HCT116 (cell line): ENCODE results near the gene HEXA. TPM values are rescaled to one million over a fixed set of nuclear protein-coding genes. Genes with fewer than 3 reads are reported as not detected.

Experiments
- ATAC-seq: fragments of 200-7000 bp; cut with Tn5 transposase; 2 replicates; pipeline ENCODE4 v1.9.1; 2020; ENCODE audit warnings: mild to moderate bottlenecking, moderate library complexity
- BruUV-seq: library from RNA; stranded (reverse); fragments of 400-500 nt; replicated peaks from 2 replicates; lab custom pipeline; 2021; lab: Mats Ljungman, UMichigan
- CTCF ChIA-PET: fragments of 300-600 bp; sonication (Branson Sonifier 250); formaldehyde crosslinking; loops from one replicate; lab custom pipeline; 2021; ENCODE audit warnings: antibody characterized with exemption; lab: Charles Lee
- POLR2A ChIA-PET: fragments of 300-600, 350-600 bp; sonication (Branson Sonifier 250); formaldehyde crosslinking; loops from one replicate; lab custom pipeline; 2021; ENCODE audit warnings: antibody characterized with exemption; lab: Charles Lee
- RAD21 ChIA-PET, 2 experiments: fragments of 300-600 bp; sonication (Branson Sonifier 250); formaldehyde crosslinking; loops; one replicate each; lab custom pipeline; 2023; ENCODE audit warnings: low total read pairs in 2 of 2; ENCODE audit not compliant: uncharacterized antibody in 2 of 2, unreplicated experiment in 2 of 2, low non-redundant PET in 1 of 2; lab: Charles Lee
- DNase-seq: peaks from one replicate; pipeline ENCODE4 v3.0.0-alpha.2; 2010; ENCODE audit warnings: low read depth, low spot score
- H2AFZ ChIP-seq: fragments of 200-600 bp; shearing (Covaris generic), sonication (generic); 2 replicates; pipeline ENCODE4 v1.6.1; 2017; ENCODE audit warnings: low read depth, mixed run types, mixed read lengths, antibody characterized with exemption, low read length; ENCODE audit not compliant: poor library complexity, severe bottlenecking
- H3K27ac ChIP-seq: 2 replicates; pipeline ENCODE4 v1.5.1; 2012; ENCODE audit warnings: low read depth, low read length
- H3K27me3 ChIP-seq: fragments of 200-600 bp; sonication (generic); 2 replicates; pipeline ENCODE4 v1.6.1; 2016; ENCODE audit warnings: mixed run types, low read length, mixed read lengths; ENCODE audit not compliant: insufficient read depth
- H3K36me3 ChIP-seq, 2 experiments: fragments of 200-500 bp in 1 of 2; fragments of 200-600 bp in 1 of 2; sonication (Bioruptor generic) in 1 of 2; sonication (generic) in 1 of 2; 2 replicates each; pipeline versions ENCODE4 v1.5.1 to v1.6.1; 2014 to 2016; ENCODE audit warnings: low read length in 2 of 2, inconsistent platforms in 1 of 2, mixed read lengths in 1 of 2, mixed run types in 1 of 2; ENCODE audit not compliant: insufficient read depth in 2 of 2, control insufficient read depth in 1 of 2
- H3K4me1 ChIP-seq, 2 experiments: fragments of 200-600 bp in 1 of 2; sonication (generic) in 1 of 2; 2 replicates each; pipeline versions ENCODE4 v1.5.1 to v1.6.1; 2012 to 2017; ENCODE audit warnings: low read length in 2 of 2, inconsistent platforms in 1 of 2, mild to moderate bottlenecking in 1 of 2, mixed read lengths in 1 of 2, mixed run types in 1 of 2, moderate library complexity in 1 of 2; ENCODE audit not compliant: insufficient read depth in 2 of 2, control insufficient read depth in 1 of 2
- H3K4me2 ChIP-seq: fragments of 200-600 bp; sonication (generic); 2 replicates; pipeline ENCODE4 v1.6.1; 2017; ENCODE audit warnings: mixed run types, low read length, mixed read lengths
- H3K4me3 ChIP-seq, 2 experiments: fragments of 200-600 bp in 1 of 2; sonication (generic) in 1 of 2; replicated peaks in 1 of 2; 2 replicates each; pipeline ENCODE4 v1.5.1; 2011 to 2016; ENCODE audit warnings: low read length in 2 of 2, control low read depth in 1 of 2, low read depth in 1 of 2, mild to moderate bottlenecking in 1 of 2, mixed read lengths in 1 of 2, mixed run types in 1 of 2
- H3K79me2 ChIP-seq: fragments of 200-600 bp; sonication (generic); 2 replicates; pipeline ENCODE4 v1.6.1; 2017; ENCODE audit warnings: mild to moderate bottlenecking, mixed run types, low read length, moderate library complexity, mixed read lengths; ENCODE audit not compliant: insufficient read depth
- H3K9ac ChIP-seq: fragments of 200-600 bp; sonication (generic); 2 replicates; pipeline ENCODE4 v1.6.1; 2016; ENCODE audit warnings: low read length, mixed read lengths
- H3K9me2 ChIP-seq: fragments of 200-600 bp; sonication (generic), shearing (Covaris generic); 2 replicates; pipeline ENCODE4 v1.6.1; 2017; ENCODE audit warnings: mixed run types, mild to moderate bottlenecking, moderate library complexity; ENCODE audit not compliant: insufficient read depth
- H3K9me3 ChIP-seq, 2 experiments: fragments of 200-500 bp in 1 of 2; fragments of 200-600 bp in 1 of 2; sonication (Bioruptor generic) in 1 of 2; sonication (generic) in 1 of 2; 2 replicates each; pipeline ENCODE4 v1.6.1; 2014 to 2017; ENCODE audit warnings: low read length in 2 of 2, mixed read lengths in 2 of 2, inconsistent platforms in 1 of 2, low read depth in 1 of 2, mild to moderate bottlenecking in 1 of 2, mixed run types in 1 of 2, moderate library complexity in 1 of 2; ENCODE audit not compliant: control insufficient read depth in 1 of 2, insufficient read depth in 1 of 2
- H4K20me1 ChIP-seq: fragments of 200-600 bp; sonication (generic), shearing (Covaris generic); 2 replicates; pipeline ENCODE4 v1.6.1; 2017; ENCODE audit warnings: mixed run types, mild to moderate bottlenecking, moderate library complexity; ENCODE audit not compliant: insufficient read depth
- ATF3 ChIP-seq: IDR thresholded peaks from 2 replicates; pipeline ENCODE4 v1.6.1; 2012
- CBX3 ChIP-seq: IDR thresholded peaks from 2 replicates; pipeline ENCODE4 v1.6.1; 2012; ENCODE audit warnings: low read depth
- CEBPB ChIP-seq: IDR thresholded peaks from 2 replicates; pipeline ENCODE4 v1.6.1; 2012; ENCODE audit warnings: low read depth
- ELF1 ChIP-seq: IDR thresholded peaks from 2 replicates; pipeline ENCODE4 v1.6.1; 2012; ENCODE audit warnings: low read depth, borderline replicate concordance
- EZH2 ChIP-seq: fragments of 200-600 bp; sonication (generic); IDR thresholded peaks from 2 replicates; pipeline ENCODE4 v1.6.1; 2017; ENCODE audit warnings: antibody characterized with exemption, mixed run types
- EZH2phosphoT487 ChIP-seq: fragments of 200-600 bp; IDR thresholded peaks from 2 replicates; pipeline ENCODE4 v1.6.1; 2018; ENCODE audit warnings: antibody characterized with exemption, borderline replicate concordance
- FOSL1 ChIP-seq: IDR thresholded peaks from 2 replicates; pipeline ENCODE4 v1.6.1; 2012; ENCODE audit warnings: low read depth
- JUND ChIP-seq: IDR thresholded peaks from 2 replicates; pipeline ENCODE4 v1.6.1; 2012
- RAD21 ChIP-seq: IDR thresholded peaks from 2 replicates; pipeline ENCODE4 v1.6.1; 2012; ENCODE audit warnings: low read depth, mild to moderate bottlenecking
- SP1 ChIP-seq: IDR thresholded peaks from 2 replicates; pipeline ENCODE4 v1.6.1; 2012; ENCODE audit warnings: low read depth
- SRF ChIP-seq: IDR thresholded peaks from 2 replicates; pipeline ENCODE4 v1.6.1; 2012; ENCODE audit warnings: low read depth
- TCF7L2 ChIP-seq: IDR thresholded peaks from 2 replicates; pipeline ENCODE4 v1.7.0; 2011; ENCODE audit warnings: borderline replicate concordance, inconsistent platforms; ENCODE audit not compliant: insufficient read depth, insufficient read length; ENCODE audit errors: extremely low read depth
- YY1 ChIP-seq: IDR thresholded peaks from 2 replicates; pipeline ENCODE4 v1.6.1; 2011; ENCODE audit warnings: low read length, low read depth, moderate library complexity, mild to moderate bottlenecking; ENCODE audit not compliant: insufficient replicate concordance; ENCODE audit errors: extremely low read depth
- ZFX ChIP-seq: fragments of 450-650 bp; IDR thresholded peaks from 2 replicates; pipeline ENCODE4 v1.6.1; 2017
- ZNF274 ChIP-seq: fragments of 200-500 bp; sonication (Bioruptor generic); IDR thresholded peaks from 2 replicates; pipeline ENCODE4 v1.6.1; 2014; ENCODE audit warnings: mild to moderate bottlenecking, low read depth, low read length, inconsistent platforms
- intact Hi-C: fragments of 100-400 bp; cut with micrococcal nuclease; formaldehyde crosslinking; loops from 2 replicates; pipeline ENCODE4 v1.10.0; 2022
- total RNA-seq: library from RNA; stranded (reverse); gene quantifications from one replicate; pipeline ENCODE4 v1.2.1, GENCODE V29; 2021; ENCODE audit not compliant: unreplicated experiment
- TF ChIP-seq, protein P1 (sequence below): IDR thresholded peaks from 2 replicates; pipeline ENCODE4 v1.6.1; 2012

Gene HEXA
- total RNA-seq, 1 experiment from 2014 or later: 57.1 TPM

GRCh38 chr15:72339777-72340177 lies 36.0 kb downstream of the HEXA start:
- POLR2A ChIA-PET: no interaction called here

DNA sequence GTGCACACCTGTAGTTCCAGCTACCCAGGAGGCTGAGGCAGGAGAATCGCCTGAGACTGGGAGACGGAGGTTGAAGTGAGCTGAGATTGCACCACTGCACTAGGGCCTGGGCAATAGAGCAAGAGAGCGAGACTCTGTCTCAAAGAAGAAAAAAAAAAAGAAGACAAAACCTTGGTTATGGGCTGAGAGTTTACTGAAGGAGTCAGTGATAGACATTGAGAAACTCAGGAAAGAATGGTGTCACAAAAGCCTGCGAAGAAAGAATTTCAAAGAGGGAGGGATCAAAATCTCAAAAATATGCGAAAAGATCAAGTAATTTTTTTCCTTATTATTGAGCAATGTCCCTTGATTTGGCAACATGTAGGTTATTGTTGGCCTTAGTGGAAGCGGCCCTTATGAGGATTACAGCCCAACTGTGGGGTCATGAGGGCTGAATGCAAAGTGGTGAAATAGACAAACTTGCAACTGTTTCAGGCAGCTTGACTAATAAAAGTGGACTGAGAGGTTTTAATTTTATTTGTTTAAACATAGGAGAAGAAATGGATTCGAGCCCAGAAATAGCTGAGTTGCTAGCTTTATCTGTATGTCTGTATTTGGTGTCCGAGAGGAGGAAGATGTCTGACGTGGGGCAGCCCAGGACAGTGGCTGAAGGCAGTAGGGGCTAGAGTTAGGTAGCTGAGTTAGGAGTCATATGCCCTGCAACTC lies 37.0 kb downstream of the HEXA start:
- DNase-seq (no peak), ATAC-seq (no peak)
- Histone ChIP-seq H3K79me2 (no peaks in the 10 kb centered on the region), H3K27ac (no peak overlapping the region), H3K9ac (no peak overlapping the region), H3K9me2 (no peaks in the 10 kb centered on the region), H2AFZ (no peak overlapping the region), H3K36me3 (no peaks in the 10 kb centered on the region), H3K4me3 (no peak overlapping the region), H3K27me3 (no peaks in the 10 kb centered on the region), H3K4me2 (no peak overlapping the region), H3K4me1 (peaks cover 0 to 3% of the 10 kb centered on the region in 2 experiments; a peak in 1 of 4 replicates), H3K9me3 (no peaks in the 10 kb centered on the region), H4K20me1 (no peaks in the 10 kb centered on the region)
- RAD21 ChIA-PET: interaction anchor here in 1 of 2 experiments (0.6 to 0.7 kb wide), 2 partner anchors 184 to 433 kb away, joined by 3 to 4 read pairs; no protein-coding TSS in a partner anchor
- no TSS peak for BruUV-seq
- TF ChIP-seq RAD21 (no peak), ELF1 (no peak), ZFX (no peak), SRF (no peak), ZNF274 (no peak), CEBPB (no peak), EZH2phosphoT487 (no peak), TCF7L2 (no peak), ATF3 (no peak), SP1 (no peak), CBX3 (no peak)
- TF ChIP-seq, protein P1, sequence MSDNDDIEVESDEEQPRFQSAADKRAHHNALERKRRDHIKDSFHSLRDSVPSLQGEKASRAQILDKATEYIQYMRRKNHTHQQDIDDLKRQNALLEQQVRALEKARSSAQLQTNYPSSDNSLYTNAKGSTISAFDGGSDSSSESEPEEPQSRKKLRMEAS: no peak
- POLR2A ChIA-PET: no interaction called here
- intact Hi-C loops: no loop called here
- CTCF ChIA-PET: interaction anchor here (1.6 kb wide), 1 partner anchor 26 kb away, joined by 3 read pairs; no protein-coding TSS in a partner anchor

More at GRCh38 chr15:72339777-72340177, 36.0 kb downstream of the HEXA start:
- intact Hi-C loops: loop anchor here (5.0 kb wide), 1 partner anchor 258 kb away; no protein-coding TSS in a partner anchor
- no peak for DNase-seq
- no peak for ATAC-seq
- Histone ChIP-seq H3K4me1 (peaks cover 0 to 3% of the 10 kb centered on the region in 2 experiments; a peak in 1 of 4 replicates), H3K79me2 (no peaks in the 10 kb centered on the region), H3K27me3 (no peaks in the 10 kb centered on the region), H3K9me2 (no peaks in the 10 kb centered on the region), H4K20me1 (no peaks in the 10 kb centered on the region), H3K4me3 (no peak overlapping the region), H3K4me2 (no peak overlapping the region), H3K36me3 (0 out of 4 replicates have a peak, but pooled peaks cover 0 to 1% of the 10 kb centered on the region in 2 experiments), H3K27ac (no peak overlapping the region), H2AFZ (no peak overlapping the region), H3K9me3 (no peaks in the 10 kb centered on the region), H3K9ac (no peak overlapping the region)
- ChIA-PET CTCF (no interaction called here), RAD21 (interaction anchor here (0.7 kb wide), 2 partner anchors 183 to 222 kb away, joined by 4 to 5 read pairs; partner anchors contain the start of gene MYO9A (in 1 of the 2))
- BruUV-seq: no TSS peak
- TF ChIP-seq YY1 (no peak), FOSL1 (no peak), SRF (no peak), EZH2phosphoT487 (no peak), ATF3 (no peak), ZNF274 (no peak), JUND (no peak), EZH2 (no peak)
